Psoas muscle (tissue), 8 donors: ENCODE measurements around the gene BTBD7. TPM values are rescaled to one million over a fixed set of nuclear protein-coding genes. Genes with fewer than 3 reads are reported as not detected.
A peak's percentile ranks its signal among the peaks of the same experiment; 100 is the strongest.

Source experiments
- ATAC-seq, 4 donors: fragments of 200-7000 bp; cut with Tn5 transposase; one replicate each; pipeline ENCODE4 v1.9.1; 2020; ENCODE audit warnings: moderate library complexity in 3 of 4, mild to moderate bottlenecking in 2 of 4
- DNase-seq, 2 donors: peaks; one replicate each; pipeline ENCODE4 v3.0.0-alpha.2; 2020
- H3K27ac ChIP-seq: fragments of 200-600 bp; one replicate; pipeline ENCODE4 v1.8.0; 2022
- H3K27me3 ChIP-seq, 3 donors: fragments of 200-600 bp in 1 of 3; one replicate each; pipeline versions ENCODE4 v1.6.1 to v1.8.0; 2013 to 2022; ENCODE audit warnings: low read length in 2 of 3, mild to moderate bottlenecking in 2 of 3, moderate library complexity in 1 of 3; ENCODE audit not compliant: insufficient read depth in 3 of 3
- H3K36me3 ChIP-seq, 2 donors: fragments of 200-600 bp in 1 of 2; one replicate each; pipeline versions ENCODE4 v1.6.1 to v1.8.0; 2013 to 2022; ENCODE audit warnings: low read depth in 1 of 2, mild to moderate bottlenecking in 1 of 2, moderate library complexity in 1 of 2; ENCODE audit not compliant: insufficient read depth in 1 of 2
- H3K4me1 ChIP-seq: fragments of 200-600 bp; one replicate; pipeline ENCODE4 v1.8.0; 2022
- H3K4me3 ChIP-seq: fragments of 200-600 bp; one replicate; pipeline ENCODE4 v1.8.0; 2022; ENCODE audit warnings: mild to moderate bottlenecking
- H3K9me3 ChIP-seq: fragments of 200-600 bp; one replicate; pipeline ENCODE4 v1.8.0; 2022
- CTCF ChIP-seq: fragments of 200-600 bp; IDR thresholded peaks from one replicate; pipeline ENCODE4 v1.8.0; 2022; ENCODE audit warnings: antibody characterized with exemption
- WGBS, 3 donors: extraction: QIAGEN DNeasy Blood & Tissue Kit; methylation state at CpG; one replicate each; pipeline versions ENCODE4 v1.1.6 to v1.1.7; 2013; 5-methylcytosine and 5-hydroxymethylcytosine counted together
- intact Hi-C, 2 donors: fragments of 100-400 bp; cut with DNase I; formaldehyde crosslinking; loops; one replicate each; pipeline versions ENCODE4 v1.11.0 to v1.14.2; 2022
- polyA plus RNA-seq, 3 donors: library from polyadenylated mRNA; stranded (reverse); fragments of 200-250 nt; gene quantifications; one replicate each; pipeline ENCODE4 v1.2.3, GENCODE V29; 2013
- total RNA-seq, 4 donors: library from RNA; stranded (reverse); fragmentation: NEBNext Ultra II Directional in 2 of 4; extraction: Animal tissue kit (Norgen Biotek cat#: 25700) in 2 of 4; gene quantifications; one replicate each; pipeline versions ENCODE4 v1.2.1 to v1.2.4, GENCODE V29; 2021 to 2023
- donor health status: healthy with polysubstance abuse.
- donor health status: DM: no; HTN: no; CAD: no; lungs with moderate emphysema.
- donor health status: Bipolar disorder and iron deficiency.
- donor health status: healthy.
- donor health status: DM: yes; HTN: yes; CAD: no.
- donor health status: DM: no; HTN: no; CAD: no.
- donor health status: DM: no; HTN: no; CAD: no.
- donor health status: DM: yes; HTN: yes; CAD: no.

BTBD7 gene
- total and polyA plus RNA-seq, 7 donors = 6.0 to 24.9 (median 18.9) TPM

- peak overlapping the region; percentile 95 for H3K4me3 ChIP-seq
- TF ChIP-seq CTCF = no peak
- ATAC-seq (no peak), DNase-seq (no peak)
- H3K27ac ChIP-seq = peak overlapping the region; percentile 97
- peaks cover 34% of the 10 kb centered on the region for H3K4me1 ChIP-seq
- intact Hi-C loops = loop anchor here (10.0 kb wide), 2 partner anchors 127 to 217 kb away; partner anchors contain the start of genes GON7 (in 1 of the 2), ITPK1 (in 1 of the 2) and UBR7 (in 1 of the 2)
- WGBS, 3 donors = 32 to 36% (median 34%) methylated on average over 21 of the region's 21 CpGs
- H3K27me3 ChIP-seq = no peaks in the 10 kb centered on the region
- H3K9me3 ChIP-seq = peaks cover 2% of the 10 kb centered on the region
- H3K36me3 ChIP-seq = peaks cover 0 to 7% of the 10 kb centered on the region in 2 donors
Observed at GRCh38 chr14:93331728-93332396, 974 bp downstream of the BTBD7 start.

DNA sequence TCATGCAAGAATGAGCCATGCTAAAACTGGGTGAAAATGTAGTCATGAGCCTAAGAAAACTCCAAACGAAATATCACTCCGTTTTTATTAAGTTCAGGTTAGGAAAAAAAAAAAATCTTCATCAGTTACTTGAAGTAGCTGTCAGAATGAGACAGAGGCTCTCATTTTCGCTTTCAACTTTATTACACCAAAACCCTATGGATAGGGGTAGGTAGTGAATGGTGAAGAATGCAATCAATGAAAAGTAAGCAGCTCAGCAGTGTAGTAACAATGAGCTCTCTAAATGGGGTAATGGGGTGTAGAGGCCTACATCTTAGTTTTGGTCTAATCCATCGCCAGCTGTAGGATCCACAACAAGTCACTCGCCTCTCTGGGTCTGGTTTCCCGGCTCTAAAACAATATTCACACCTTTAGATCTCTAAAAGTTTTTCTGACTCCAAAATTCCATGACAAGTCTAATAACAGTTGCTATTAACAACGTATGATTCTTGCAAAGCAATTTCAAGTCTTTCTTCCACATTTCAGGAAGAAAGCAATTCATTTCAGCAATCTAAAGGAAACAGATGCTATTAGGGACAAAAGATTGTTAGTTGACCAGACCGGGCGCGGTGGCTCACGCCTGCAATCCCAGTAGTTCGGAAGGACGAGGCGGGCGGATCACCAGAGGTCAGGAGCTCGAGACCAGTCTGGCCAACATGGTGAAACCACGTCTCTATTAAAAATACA is 1.7 kb downstream of the BTBD7 start:
- DNase-seq (peak; percentile 31 to 56), ATAC-seq (no peak)
- WGBS, 3 donors = 52 to 62% (median 59%) methylated on average over 17 of the region's 17 CpGs
- no peak for TF ChIP-seq CTCF
- H3K4me1 ChIP-seq = peaks cover 34% of the 10 kb centered on the region
- peak overlapping the region; percentile 95 for H3K4me3 ChIP-seq
- no peaks in the 10 kb centered on the region for H3K9me3 ChIP-seq
- peaks cover 0 to 7% of the 10 kb centered on the region in 2 donors for H3K36me3 ChIP-seq
- H3K27me3 ChIP-seq = no peaks in the 10 kb centered on the region
- H3K27ac ChIP-seq = peak overlapping the region; percentile 97
- intact Hi-C loops = loop anchor here (10.0 kb wide), 2 partner anchors 126 to 216 kb away; partner anchors contain the start of genes GON7 (in 1 of the 2), ITPK1 (in 1 of the 2) and UBR7 (in 1 of the 2)

- Histone ChIP-seq H3K9me3 (no peaks in the 10 kb centered on the region), H3K27me3 (no peaks in the 10 kb centered on the region), H3K4me1 (peaks cover 34% of the 10 kb centered on the region), H3K27ac (peak overlapping the region; percentile 97), H3K36me3 (peaks cover 0 to 7% of the 10 kb centered on the region in 2 donors), H3K4me3 (peak overlapping the region; percentile 95)
- ATAC-seq (no peak), DNase-seq (no peak)
- intact Hi-C loops = loop anchor here (10.0 kb wide), 2 partner anchors 126 to 216 kb away; partner anchors contain the start of genes GON7 (in 1 of the 2), ITPK1 (in 1 of the 2) and UBR7 (in 1 of the 2)
- 79 to 89% (median 86%) methylated on average over 2 of the region's 2 CpGs for WGBS, 3 donors
- TF ChIP-seq CTCF = no peak
Observed at GRCh38 chr14:93330609-93331000, 2.2 kb downstream of the BTBD7 start.

GRCh38 chr14:93329965-93330608 is 2.7 kb downstream of the BTBD7 start:
- no peak overlapping the region for H3K27ac ChIP-seq
- no peaks in the 10 kb centered on the region for H3K27me3 ChIP-seq
- H3K4me1 ChIP-seq = peaks cover 38% of the 10 kb centered on the region
- intact Hi-C loops = loop anchor here (10.0 kb wide), 2 partner anchors 125 to 215 kb away; partner anchors contain the start of genes GON7 (in 1 of the 2), ITPK1 (in 1 of the 2) and UBR7 (in 1 of the 2)
- H3K9me3 ChIP-seq = no peaks in the 10 kb centered on the region
- H3K4me3 ChIP-seq = peak overlapping the region; percentile 95
- no peak for DNase-seq
- ATAC-seq = no peak
- H3K36me3 ChIP-seq = peaks cover 0 to 5% of the 10 kb centered on the region in 2 donors
- TF ChIP-seq CTCF = no peak
- whole genome bisulfite sequencing, 3 donors = 70 to 77% (median 73%) methylated on average over 5 of the region's 5 CpGs
